Measurements from ENCODE around the gene EFCAB10.
"Not testable (repeated sequence)": the region's sequence is repeated elsewhere in the genome, so short reads cannot be mapped to it uniquely, and the experiment has no call there.

Gene EFCAB10
- total RNA-seq = 0 to 0.73 (median 0.28) reads per million in 4 experiments

GRCh38 chr7:105581066-105581811 lies at the start of gene EFCAB10:
Gene EFCAB10 (minus strand): TSS chr7:105581493. CDS start chr7:105581463, 30 bp downstream.
- DNase-seq = no peak

GRCh38 chr7:105625986-105626385 lies 44.7 kb upstream of the EFCAB10 start:
- no peak for DNase-seq

GRCh38 chr7:105623906-105624305 lies 42.6 kb upstream of the EFCAB10 start:
- DNase-seq = no peak

GRCh38 chr7:105623378-105623777 lies 42.1 kb upstream of the EFCAB10 start:
- no peak for DNase-seq

GRCh38 chr7:105622106-105622731 lies 40.9 kb upstream of the EFCAB10 start:
- no peak for DNase-seq

GRCh38 chr7:105621617-105622016 lies 40.3 kb upstream of the EFCAB10 start:
- DNase-seq = no peak

GRCh38 chr7:105621176-105621575 lies 39.9 kb upstream of the EFCAB10 start:
- DNase-seq = no peak

- no peak for DNase-seq
Observed at GRCh38 chr7:105619590-105619989, 38.3 kb upstream of the EFCAB10 start.

GRCh38 chr7:105618016-105618296 lies 36.7 kb upstream of the EFCAB10 start:
- no peak for DNase-seq

- no peak for DNase-seq
Observed at GRCh38 chr7:105617280-105618015, 36.2 kb upstream of the EFCAB10 start.

GRCh38 chr7:105614341-105614840 lies 33.1 kb upstream of the EFCAB10 start:
- no peak for DNase-seq

GRCh38 chr7:105613611-105614330 lies 32.5 kb upstream of the EFCAB10 start:
- DNase-seq = no peak

GRCh38 chr7:105612806-105613205 lies 31.5 kb upstream of the EFCAB10 start:
- no peak for DNase-seq

- no peak for DNase-seq
Observed at GRCh38 chr7:105611856-105612775, 30.8 kb upstream of the EFCAB10 start.

- no peak for DNase-seq
Observed at GRCh38 chr7:105610165-105610930, 29.1 kb upstream of the EFCAB10 start.

GRCh38 chr7:105602325-105603305 lies 21.3 kb upstream of the EFCAB10 start:
- no peak for DNase-seq

- DNase-seq = no peak
Observed at GRCh38 chr7:105600720-105601550, 19.6 kb upstream of the EFCAB10 start.

- no peak for DNase-seq
Observed at GRCh38 chr7:105599551-105599950, 18.3 kb upstream of the EFCAB10 start.

GRCh38 chr7:105599080-105599479 lies 17.8 kb upstream of the EFCAB10 start:
- not testable (repeated sequence) for DNase-seq
